Measurements from ENCODE around the gene SMAP2.

DNA sequence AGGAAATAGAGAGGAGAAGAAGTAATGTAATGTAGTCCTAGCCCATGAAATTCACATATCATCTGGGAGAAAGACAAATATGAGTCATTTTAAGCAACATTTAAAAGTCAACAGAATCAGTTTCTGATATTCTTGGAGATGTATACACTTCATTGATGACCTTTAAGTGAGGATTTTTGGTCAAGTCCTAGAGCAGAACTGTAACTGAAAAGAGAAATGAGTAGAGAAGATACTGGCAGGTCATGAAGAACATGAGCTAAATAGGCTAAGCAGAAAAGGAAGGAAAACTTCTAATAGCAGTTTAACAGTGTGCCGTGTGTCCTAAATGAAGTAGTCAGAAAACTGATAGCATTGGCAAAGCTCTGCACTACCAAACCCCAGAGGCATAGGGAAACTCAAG lies 81.3 kb downstream of the SMAP2 start:
- TF ChIP-seq EP300 (IDR thresholded peaks at IDR 0.05; ENCODE audit: borderline replicate concordance) (no peak), YY1 (IDR thresholded peaks at IDR 0.05; ENCODE audit: low read depth) (no peak), EGR1 (IDR thresholded peaks at IDR 0.05) (no peak), TCF12 (IDR thresholded peaks at IDR 0.05; ENCODE audit: low read depth) (no peak), CREB1 (IDR thresholded peaks at IDR 0.05; ENCODE audit: low read depth) (no peak), TEAD4 (IDR thresholded peaks at IDR 0.05) (no peak)
- TF ChIP-seq, protein P1, sequence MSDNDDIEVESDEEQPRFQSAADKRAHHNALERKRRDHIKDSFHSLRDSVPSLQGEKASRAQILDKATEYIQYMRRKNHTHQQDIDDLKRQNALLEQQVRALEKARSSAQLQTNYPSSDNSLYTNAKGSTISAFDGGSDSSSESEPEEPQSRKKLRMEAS (IDR thresholded peaks at IDR 0.05): no peak
- TF ChIP-seq, protein P2, sequence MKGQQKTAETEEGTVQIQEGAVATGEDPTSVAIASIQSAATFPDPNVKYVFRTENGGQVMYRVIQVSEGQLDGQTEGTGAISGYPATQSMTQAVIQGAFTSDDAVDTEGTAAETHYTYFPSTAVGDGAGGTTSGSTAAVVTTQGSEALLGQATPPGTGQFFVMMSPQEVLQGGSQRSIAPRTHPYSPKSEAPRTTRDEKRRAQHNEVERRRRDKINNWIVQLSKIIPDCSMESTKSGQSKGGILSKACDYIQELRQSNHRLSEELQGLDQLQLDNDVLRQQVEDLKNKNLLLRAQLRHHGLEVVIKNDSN (IDR thresholded peaks at IDR 0.05): no peak

All from Ishikawa (cell line).